Activated CD4-positive, alpha-beta T cell treated with anti-CD3 and anti-CD28 coated beads, Interleukin-2, amount 10 ng/mL, durations not matched to agents 7 days and 5 days (primary cell): ENCODE measurements around the gene GADL1. TPM values are rescaled to one million over a fixed set of nuclear protein-coding genes. Genes with fewer than 3 reads are reported as not detected.

ENCODE experiments used
- CTCF ChIA-PET: fragments of 350-600 bp; sonication (Branson Sonifier 250); formaldehyde crosslinking; loops from one replicate; lab custom pipeline; 2021; ENCODE audit warnings: antibody characterized with exemption; lab: Charles Lee
- POLR2A ChIA-PET: fragments of 350-600 bp; sonication (Branson Sonifier 250); formaldehyde crosslinking; loops from one replicate; lab custom pipeline; 2021; ENCODE audit warnings: antibody characterized with exemption; lab: Charles Lee
- DNase-seq: peaks from one replicate; pipeline ENCODE4 v3.0.0-alpha.2; 2020
- H3K27ac Mint-ChIP-seq: one replicate; pipeline ENCODE4 v1.8.0; 2021; ENCODE audit warnings: mild to moderate bottlenecking, moderate library complexity, mixed read lengths
- H3K27me3 Mint-ChIP-seq: one replicate; pipeline ENCODE4 v1.8.0; 2021; ENCODE audit warnings: mixed read lengths
- H3K36me3 Mint-ChIP-seq: one replicate; pipeline ENCODE4 v1.8.0; 2021; ENCODE audit warnings: low read depth, mixed read lengths
- H3K4me1 Mint-ChIP-seq: one replicate; pipeline ENCODE4 v1.8.0; 2021; ENCODE audit warnings: mixed read lengths
- H3K4me3 Mint-ChIP-seq: one replicate; pipeline ENCODE4 v1.8.0; 2021; ENCODE audit warnings: mild to moderate bottlenecking, moderate library complexity, mixed read lengths
- H3K9me3 Mint-ChIP-seq: one replicate; pipeline ENCODE4 v1.8.0; 2021; ENCODE audit warnings: mixed read lengths
- total RNA-seq, 2 experiments: library from RNA; stranded (reverse); gene quantifications; one replicate each; pipeline ENCODE4 v1.2.3, GENCODE V29; 2021

GADL1 gene
- total RNA-seq, 2 experiments from 2014 or later: not detected

- no peak for DNase-seq
- Mint-ChIP-seq H3K4me1 (no peaks in the 10 kb centered on the region), H3K27ac (no peak overlapping the region), H3K4me3 (no peak overlapping the region), H3K9me3 (no peaks in the 10 kb centered on the region), H3K36me3 (no peaks in the 10 kb centered on the region), H3K27me3 (peaks cover 2% of the 10 kb centered on the region)
- POLR2A ChIA-PET: no interaction called here
- CTCF ChIA-PET: no interaction called here
These were observed 29.6 kb downstream of the GADL1 start for GRCh38 chr3:30864836-30865235.

- Mint-ChIP-seq H3K9me3 (no peaks in the 10 kb centered on the region), H3K27ac (no peak overlapping the region), H3K4me1 (no peaks in the 10 kb centered on the region), H3K4me3 (no peak overlapping the region), H3K36me3 (no peaks in the 10 kb centered on the region), H3K27me3 (peaks cover 2% of the 10 kb centered on the region)
- no peak for DNase-seq
- ChIA-PET POLR2A (no interaction called here), CTCF (no interaction called here)
These were observed 30.3 kb downstream of the GADL1 start for GRCh38 chr3:30864132-30864531.

- Mint-ChIP-seq H3K4me1 (no peaks in the 10 kb centered on the region), H3K36me3 (no peaks in the 10 kb centered on the region), H3K4me3 (no peak overlapping the region), H3K9me3 (no peaks in the 10 kb centered on the region), H3K27ac (no peak overlapping the region), H3K27me3 (peaks cover 2% of the 10 kb centered on the region)
- ChIA-PET POLR2A (no interaction called here), CTCF (interaction anchor here (0.6 kb wide), 1 partner anchor 1033 kb away, joined by 7 read pairs; no protein-coding TSS in a partner anchor)
- no peak for DNase-seq
These were observed 32.5 kb downstream of the GADL1 start for GRCh38 chr3:30862004-30862403.

- CTCF ChIA-PET: no interaction called here
- POLR2A ChIA-PET: no interaction called here
- Mint-ChIP-seq H3K36me3 (no peaks in the 10 kb centered on the region), H3K4me3 (no peak overlapping the region), H3K9me3 (no peaks in the 10 kb centered on the region), H3K27me3 (peaks cover 2% of the 10 kb centered on the region), H3K27ac (no peak overlapping the region), H3K4me1 (no peaks in the 10 kb centered on the region)
- DNase-seq: no peak
These were observed 35.5 kb downstream of the GADL1 start for GRCh38 chr3:30858894-30859389.

- Mint-ChIP-seq H3K27ac (no peak overlapping the region), H3K4me3 (no peak overlapping the region), H3K4me1 (no peaks in the 10 kb centered on the region), H3K9me3 (no peaks in the 10 kb centered on the region), H3K27me3 (no peaks in the 10 kb centered on the region), H3K36me3 (no peaks in the 10 kb centered on the region)
- DNase-seq: no peak
- ChIA-PET CTCF (interaction anchor here (0.6 kb wide), 1 partner anchor 35 kb away, joined by 3 read pairs; no protein-coding TSS in a partner anchor), POLR2A (no interaction called here)
These were observed 38.8 kb downstream of the GADL1 start for GRCh38 chr3:30855400-30856292.

- Mint-ChIP-seq H3K4me3 (no peak overlapping the region), H3K9me3 (no peaks in the 10 kb centered on the region), H3K36me3 (no peaks in the 10 kb centered on the region), H3K27ac (no peak overlapping the region), H3K27me3 (no peaks in the 10 kb centered on the region), H3K4me1 (no peaks in the 10 kb centered on the region)
- ChIA-PET CTCF (interaction anchor here (1.2 kb wide), 1 partner anchor 14 kb away, joined by 3 read pairs; no protein-coding TSS in a partner anchor), POLR2A (no interaction called here)
- DNase-seq: no peak
These were observed 41.6 kb downstream of the GADL1 start for GRCh38 chr3:30852833-30853232.

- H3K27me3 Mint-ChIP-seq: no peaks in the 10 kb centered on the region
- H3K4me3 Mint-ChIP-seq: no peak overlapping the region
- CTCF ChIA-PET: no interaction called here
- POLR2A ChIA-PET: no interaction called here
- DNase-seq: no peak
- H3K9me3 Mint-ChIP-seq: no peaks in the 10 kb centered on the region
- H3K27ac Mint-ChIP-seq: no peak overlapping the region
- H3K4me1 Mint-ChIP-seq: no peaks in the 10 kb centered on the region
- no peaks in the 10 kb centered on the region for H3K36me3 Mint-ChIP-seq
These were observed 46.2 kb downstream of the GADL1 start for GRCh38 chr3:30848087-30848779.

GRCh38 chr3:30847592-30847991 is 46.9 kb downstream of the GADL1 start:
- no peaks in the 10 kb centered on the region for H3K27me3 Mint-ChIP-seq
- ChIA-PET CTCF (interaction anchor here (1.5 kb wide), 1 partner anchor 10 kb away, joined by 3 read pairs; no protein-coding TSS in a partner anchor), POLR2A (no interaction called here)
- H3K4me3 Mint-ChIP-seq: no peak overlapping the region
- no peak for DNase-seq
- no peaks in the 10 kb centered on the region for H3K36me3 Mint-ChIP-seq
- no peak overlapping the region for H3K27ac Mint-ChIP-seq
- no peaks in the 10 kb centered on the region for H3K9me3 Mint-ChIP-seq
- H3K4me1 Mint-ChIP-seq: no peaks in the 10 kb centered on the region

GRCh38 chr3:30845606-30846005 is 48.9 kb downstream of the GADL1 start:
- no peaks in the 10 kb centered on the region for H3K27me3 Mint-ChIP-seq
- POLR2A ChIA-PET: no interaction called here
- H3K4me3 Mint-ChIP-seq: no peak overlapping the region
- CTCF ChIA-PET: no interaction called here
- no peaks in the 10 kb centered on the region for H3K36me3 Mint-ChIP-seq
- no peak overlapping the region for H3K27ac Mint-ChIP-seq
- H3K9me3 Mint-ChIP-seq: peaks cover 5% of the 10 kb centered on the region
- DNase-seq: no peak
- peaks cover 8% of the 10 kb centered on the region for H3K4me1 Mint-ChIP-seq

- peaks cover 3% of the 10 kb centered on the region for H3K27me3 Mint-ChIP-seq
- ChIA-PET CTCF (no interaction called here), POLR2A (no interaction called here)
- peaks cover 8% of the 10 kb centered on the region for H3K4me1 Mint-ChIP-seq
- H3K36me3 Mint-ChIP-seq: no peaks in the 10 kb centered on the region
- DNase-seq: no peak
- no peak overlapping the region for H3K27ac Mint-ChIP-seq
- peaks cover 5% of the 10 kb centered on the region for H3K9me3 Mint-ChIP-seq
- no peak overlapping the region for H3K4me3 Mint-ChIP-seq
These were observed 50.6 kb downstream of the GADL1 start for GRCh38 chr3:30843877-30844276.

- DNase-seq: no peak
- H3K4me1 Mint-ChIP-seq: no peaks in the 10 kb centered on the region
- ChIA-PET POLR2A (no interaction called here), CTCF (interaction anchor here (0.6 to 0.7 kb wide), 3 partner anchors 21 to 200 kb away, joined by 3 to 5 read pairs (median 5); no protein-coding TSS in a partner anchor)
- H3K27me3 Mint-ChIP-seq: peaks cover 4% of the 10 kb centered on the region
- no peak overlapping the region for H3K4me3 Mint-ChIP-seq
- no peak overlapping the region for H3K27ac Mint-ChIP-seq
- H3K36me3 Mint-ChIP-seq: no peaks in the 10 kb centered on the region
- H3K9me3 Mint-ChIP-seq: no peaks in the 10 kb centered on the region
These were observed 58.3 kb downstream of the GADL1 start for GRCh38 chr3:30836141-30836540.

- H3K9me3 Mint-ChIP-seq: no peaks in the 10 kb centered on the region
- H3K36me3 Mint-ChIP-seq: no peaks in the 10 kb centered on the region
- no peak overlapping the region for H3K27ac Mint-ChIP-seq
- no peak for DNase-seq
- CTCF ChIA-PET: no interaction called here
- H3K4me1 Mint-ChIP-seq: no peaks in the 10 kb centered on the region
- no peak overlapping the region for H3K4me3 Mint-ChIP-seq
- POLR2A ChIA-PET: no interaction called here
- peaks cover 4% of the 10 kb centered on the region for H3K27me3 Mint-ChIP-seq
These were observed 58.8 kb downstream of the GADL1 start for GRCh38 chr3:30835667-30836066.
